Upper lobe of left lung (tissue), 4 donors: Measurements from ENCODE around the gene APOL2.

Experiments
- CTCF ChIP-seq, 6 experiments: fragments of 450-650 bp in 4 of 6; fragments of 200-600 bp in 2 of 6; sonication (generic) in 2 of 6; IDR thresholded peaks; one replicate each; pipeline ENCODE4 v1.5.1; 2016 to 2019; ENCODE audit warnings: antibody characterized with exemption in 6 of 6
- EP300 ChIP-seq, 4 donors: sonication (generic); formaldehyde crosslinking; IDR thresholded peaks; one replicate each; pipeline ENCODE4 v1.5.1; 2017; ENCODE audit warnings: antibody characterized with exemption in 4 of 4, control low read depth in 2 of 4
- POLR2A ChIP-seq, 4 donors: fragments of 450-650 bp; IDR thresholded peaks; one replicate each; pipeline ENCODE4 v1.5.1; 2016 to 2017; ENCODE audit warnings: antibody characterized with exemption in 4 of 4, mild to moderate bottlenecking in 2 of 4
- POLR2AphosphoS5 ChIP-seq, 2 donors: sonication (generic); formaldehyde crosslinking; IDR thresholded peaks; one replicate each; pipeline ENCODE4 v1.5.1; 2017; ENCODE audit warnings: antibody characterized with exemption in 2 of 2

- no peak for TF ChIP-seq CTCF (IDR thresholded peaks at IDR 0.05)
- no peak for TF ChIP-seq POLR2AphosphoS5 (IDR thresholded peaks at IDR 0.05)
- no peak for TF ChIP-seq POLR2A (IDR thresholded peaks at IDR 0.05)
- TF ChIP-seq EP300 (IDR thresholded peaks at IDR 0.05), result no peak
Observed at GRCh38 chr22:36212901-36213300, 26.4 kb downstream of the APOL2 start.
